Testis (tissue), 3 donors: Measurements from ENCODE around the gene KIAA1671. TPM values are rescaled to one million over a fixed set of nuclear protein-coding genes. Genes with fewer than 3 reads are reported as not detected.

ENCODE experiments used
- DNase-seq: peaks from one replicate; pipeline ENCODE4 v3.0.0-alpha.2; 2019
- H3K27ac ChIP-seq, 2 donors: fragments of 200-600 bp; sonication (generic); one replicate each; pipeline ENCODE4 v1.5.1; 2019
- H3K27me3 ChIP-seq: fragments of 200-600 bp; sonication (generic); one replicate; pipeline ENCODE4 v1.5.1; 2019
- H3K36me3 ChIP-seq: fragments of 200-600 bp; sonication (generic); one replicate; pipeline ENCODE4 v1.5.1; 2017; ENCODE audit warnings: low read depth; ENCODE audit errors: missing control alignments
- H3K4me1 ChIP-seq: fragments of 200-600 bp; sonication (generic); one replicate; pipeline ENCODE4 v1.5.1; 2019
- H3K4me3 ChIP-seq, 2 donors: fragments of 200-600 bp; sonication (generic); one replicate each; pipeline ENCODE4 v1.5.1; 2017 to 2019
- H3K9me3 ChIP-seq: fragments of 200-600 bp; sonication (generic); one replicate; pipeline ENCODE4 v1.5.1; 2017
- CTCF ChIP-seq, 3 experiments: fragments of 450-650 bp in 2 of 3; fragments of 200-600 bp in 1 of 3; sonication (generic) in 1 of 3; IDR thresholded peaks; one replicate each; pipeline ENCODE4 v1.5.1; 2016 to 2019; ENCODE audit warnings: antibody characterized with exemption in 3 of 3, mild to moderate bottlenecking in 2 of 3, moderate library complexity in 1 of 3
- POLR2A ChIP-seq: fragments of 450-650 bp; IDR thresholded peaks from one replicate; pipeline ENCODE4 v1.6.1; 2017; ENCODE audit warnings: antibody characterized with exemption, mild to moderate bottlenecking, moderate library complexity
- WGBS, 2 donors: methylation state at CpG; one replicate each; pipeline ENCODE4 v1.1.5; 2018; 5-methylcytosine and 5-hydroxymethylcytosine counted together
- intact Hi-C: fragments of 100-400 bp; cut with DNase I; formaldehyde crosslinking; loops from one replicate; pipeline ENCODE4 v1.15.1; 2023; ENCODE audit warnings: low total_unique reads
- polyA plus RNA-seq: library from polyadenylated mRNA; stranded (reverse); fragments of 350-450 nt; fragmentation: Illumina TruSeq; extraction: RNeasy Lipid Tissue Mini Kit (QIAGEN cat#74804); gene quantifications from one replicate; pipeline ENCODE4 v1.2.3, GENCODE V29; 2014; ENCODE audit warnings: low read depth, low replicate concordance; ENCODE audit not compliant: insufficient read depth
- total RNA-seq, 2 donors: library from RNA; depleted of rRNA; stranded (reverse); fragments of >200 nt; gene quantifications; one replicate each; pipeline ENCODE4 v1.2.3, GENCODE V29; 2016

Gene KIAA1671
- total and polyA plus RNA-seq, 3 donors from 2014 or later = 16.8 to 28.6 (median 24.4) TPM

DNA sequence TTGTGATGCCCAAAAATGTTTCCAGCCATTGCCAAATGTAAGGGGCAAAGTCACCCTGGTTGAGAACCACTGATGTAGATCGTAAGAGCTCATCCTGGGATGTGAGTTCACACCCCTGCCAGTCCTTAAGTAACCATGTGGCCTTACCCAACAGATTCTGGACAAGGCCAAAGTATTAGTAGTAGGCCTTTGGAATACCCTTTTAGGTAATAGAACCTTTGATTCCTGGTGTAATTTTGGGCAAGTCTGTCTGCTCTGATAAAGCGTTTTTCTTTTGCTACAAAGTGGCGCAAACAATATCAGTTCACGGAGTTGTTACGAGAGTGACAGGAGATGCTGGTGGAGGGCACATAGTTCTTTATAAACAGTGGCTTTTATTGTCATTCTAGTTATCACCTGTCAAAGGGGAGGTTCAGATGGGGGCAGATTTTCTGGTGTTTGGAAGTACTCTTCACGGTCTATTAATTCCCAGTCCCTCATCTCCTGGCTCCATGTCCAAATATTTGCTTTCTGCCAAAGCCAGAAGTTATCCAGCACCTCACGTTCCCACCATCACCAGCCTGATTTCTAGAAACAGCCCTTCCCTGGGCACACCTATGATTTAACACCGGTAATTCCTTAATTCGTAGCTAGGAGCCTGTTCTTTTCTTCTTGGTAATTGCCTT is 173.3 kb downstream of the KIAA1671 start:
- no peaks in the 10 kb centered on the region for H3K36me3 ChIP-seq
- no peak for DNase-seq
- intact Hi-C loops = no loop called here
- WGBS, 2 donors = 64 to 75% methylated on average over 9 of the region's 9 CpGs
- H3K27me3 ChIP-seq = no peaks in the 10 kb centered on the region
- TF ChIP-seq CTCF (IDR thresholded peaks at IDR 0.05) (no peak), POLR2A (no peak)
- no peaks in the 10 kb centered on the region for H3K4me1 ChIP-seq
- H3K9me3 ChIP-seq = no peaks in the 10 kb centered on the region
- H3K27ac ChIP-seq = no peak overlapping the region
- H3K4me3 ChIP-seq = no peak overlapping the region

GRCh38 chr22:25126510-25126909 is 174.0 kb downstream of the KIAA1671 start:
- H3K9me3 ChIP-seq = no peaks in the 10 kb centered on the region
- no peak for TF ChIP-seq CTCF (IDR thresholded peaks at IDR 0.05)
- no peak for TF ChIP-seq POLR2A
- H3K4me3 ChIP-seq = no peak overlapping the region
- H3K27me3 ChIP-seq = no peaks in the 10 kb centered on the region
- DNase-seq = no peak
- no peak overlapping the region for H3K27ac ChIP-seq
- H3K36me3 ChIP-seq = no peaks in the 10 kb centered on the region
- intact Hi-C loops = no loop called here
- H3K4me1 ChIP-seq = no peaks in the 10 kb centered on the region
- 92 to 100% methylated on average over 1 of the region's 1 CpG for WGBS, 2 donors

GRCh38 chr22:25127318-25127717 is 174.8 kb downstream of the KIAA1671 start:
- intact Hi-C loops = no loop called here

GRCh38 chr22:25130462-25130861 is 177.9 kb downstream of the KIAA1671 start:
- H3K27me3 ChIP-seq = no peaks in the 10 kb centered on the region
- no peak overlapping the region for H3K27ac ChIP-seq
- no peaks in the 10 kb centered on the region for H3K9me3 ChIP-seq
- no peaks in the 10 kb centered on the region for H3K4me1 ChIP-seq
- TF ChIP-seq POLR2A = no peak
- no peaks in the 10 kb centered on the region for H3K36me3 ChIP-seq
- no peak for DNase-seq
- intact Hi-C loops = no loop called here
- WGBS, 2 donors = 84 to 89% methylated on average over 6 of the region's 6 CpGs
- no peak overlapping the region for H3K4me3 ChIP-seq

More at GRCh38 chr22:25127318-25127717, 174.8 kb downstream of the KIAA1671 start:
- Histone ChIP-seq H3K4me1 (no peaks in the 10 kb centered on the region), H3K27ac (no peak overlapping the region), H3K36me3 (no peaks in the 10 kb centered on the region), H3K27me3 (no peaks in the 10 kb centered on the region), H3K9me3 (no peaks in the 10 kb centered on the region), H3K4me3 (no peak overlapping the region)
- no peak for DNase-seq
- WGBS, 2 donors = 64% methylated on average over 6 of the region's 6 CpGs
- TF ChIP-seq POLR2A (no peak), CTCF (IDR thresholded peaks at IDR 0.05) (no peak)

DNA sequence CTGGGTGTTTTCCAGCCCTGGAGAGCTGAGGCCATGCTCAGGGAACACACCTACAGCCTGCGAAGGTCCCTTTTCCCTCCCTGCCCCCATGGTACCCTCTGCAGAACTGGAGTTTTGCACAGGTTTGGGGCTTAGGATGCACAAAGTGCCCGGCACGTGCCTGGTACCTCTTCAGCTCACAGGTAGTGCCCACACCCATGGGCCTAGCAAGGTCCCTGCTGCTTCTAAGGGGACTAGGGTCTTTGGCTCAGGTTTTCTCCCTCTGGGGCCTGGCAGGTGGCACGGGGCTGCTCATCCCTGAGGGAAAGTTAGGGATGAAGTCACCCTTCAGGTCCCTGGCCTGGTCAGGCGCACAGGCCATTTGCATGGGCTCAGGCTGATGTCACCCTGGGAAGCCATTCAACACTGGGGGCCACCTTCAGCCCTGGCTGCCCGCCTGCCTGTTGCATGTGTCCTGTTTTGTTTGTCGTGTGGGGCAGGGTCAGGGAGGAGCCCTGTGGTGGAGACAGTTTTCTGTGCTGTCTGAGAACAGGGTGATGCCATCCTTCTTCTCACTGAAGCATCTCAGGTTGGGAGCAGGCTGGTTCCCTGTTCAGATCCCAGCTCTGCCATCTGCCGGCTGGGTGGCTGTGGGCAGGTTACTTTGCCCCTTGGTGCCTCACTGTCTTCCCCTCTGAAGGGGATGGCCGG is 178.8 kb downstream of the KIAA1671 start:
- TF ChIP-seq POLR2A = no peak
- Histone ChIP-seq H3K27me3 (no peaks in the 10 kb centered on the region), H3K36me3 (no peaks in the 10 kb centered on the region), H3K4me1 (no peaks in the 10 kb centered on the region), H3K4me3 (no peak overlapping the region), H3K9me3 (no peaks in the 10 kb centered on the region), H3K27ac (no peak overlapping the region)
- intact Hi-C loops = no loop called here
- DNase-seq = no peak
- WGBS, 2 donors = 91% methylated on average over 7 to 8 of the region's 9 CpGs
